Measurements from ENCODE around the gene PPP2R3B. TPM values are rescaled to one million over a fixed set of nuclear protein-coding genes. Genes with fewer than 3 reads are reported as not detected.

The PPP2R3B gene
- total RNA-seq, 1 donor from 2014 or later: 36.1 TPM

- peaks cover 7% of the 10 kb centered on the region for H3K9me3 Mint-ChIP-seq (ENCODE audit: unreplicated experiment)
- peaks cover 2% of the 10 kb centered on the region for H3K27me3 Mint-ChIP-seq (ENCODE audit: unreplicated experiment)
- H3K36me3 Mint-ChIP-seq (ENCODE audit: unreplicated experiment): peaks cover 5% of the 10 kb centered on the region
- no peaks in the 10 kb centered on the region for H3K4me1 Mint-ChIP-seq (ENCODE audit: low read depth, unreplicated experiment)
- no peak for DNase-seq
- no peak overlapping the region for H3K4me3 Mint-ChIP-seq (ENCODE audit: unreplicated experiment)
- H3K27ac Mint-ChIP-seq (ENCODE audit: unreplicated experiment): no peak overlapping the region
- no peak for TF ChIP-seq CTCF (IDR thresholded peaks at IDR 0.05; ENCODE audit: partially characterized antibody, unreplicated experiment)
Measured at GRCh38 chrX:302975-303374, 83.7 kb downstream of the PPP2R3B start.

- TF ChIP-seq CTCF (IDR thresholded peaks at IDR 0.05; ENCODE audit: partially characterized antibody, unreplicated experiment): no peak
- no peak overlapping the region for H3K27ac Mint-ChIP-seq (ENCODE audit: unreplicated experiment)
- no peak for DNase-seq
- H3K27me3 Mint-ChIP-seq (ENCODE audit: unreplicated experiment): no peaks in the 10 kb centered on the region
- no peak overlapping the region for H3K4me3 Mint-ChIP-seq (ENCODE audit: unreplicated experiment)
- peaks cover 7% of the 10 kb centered on the region for H3K9me3 Mint-ChIP-seq (ENCODE audit: unreplicated experiment)
- peaks cover 5% of the 10 kb centered on the region for H3K36me3 Mint-ChIP-seq (ENCODE audit: unreplicated experiment)
- no peaks in the 10 kb centered on the region for H3K4me1 Mint-ChIP-seq (ENCODE audit: low read depth, unreplicated experiment)
Measured at GRCh38 chrX:300334-300733, 86.4 kb downstream of the PPP2R3B start.

- H3K36me3 Mint-ChIP-seq (ENCODE audit: unreplicated experiment): peaks cover 5% of the 10 kb centered on the region
- DNase-seq: no peak
- H3K4me1 Mint-ChIP-seq (ENCODE audit: low read depth, unreplicated experiment): no peaks in the 10 kb centered on the region
- TF ChIP-seq CTCF (IDR thresholded peaks at IDR 0.05; ENCODE audit: partially characterized antibody, unreplicated experiment): no peak
- H3K27me3 Mint-ChIP-seq (ENCODE audit: unreplicated experiment): no peaks in the 10 kb centered on the region
- no peak overlapping the region for H3K4me3 Mint-ChIP-seq (ENCODE audit: unreplicated experiment)
- peaks cover 5% of the 10 kb centered on the region for H3K9me3 Mint-ChIP-seq (ENCODE audit: unreplicated experiment)
- H3K27ac Mint-ChIP-seq (ENCODE audit: unreplicated experiment): no peak overlapping the region
Measured at GRCh38 chrX:298993-299392, 87.7 kb downstream of the PPP2R3B start.

- H3K27ac Mint-ChIP-seq (ENCODE audit: unreplicated experiment): no peak overlapping the region
- H3K9me3 Mint-ChIP-seq (ENCODE audit: unreplicated experiment): peaks cover 4% of the 10 kb centered on the region
- peaks cover 6% of the 10 kb centered on the region for H3K36me3 Mint-ChIP-seq (ENCODE audit: unreplicated experiment)
- H3K4me3 Mint-ChIP-seq (ENCODE audit: unreplicated experiment): no peak overlapping the region
- no peak for DNase-seq
- H3K4me1 Mint-ChIP-seq (ENCODE audit: low read depth, unreplicated experiment): no peaks in the 10 kb centered on the region
- H3K27me3 Mint-ChIP-seq (ENCODE audit: unreplicated experiment): peaks cover 5% of the 10 kb centered on the region
- no peak for TF ChIP-seq CTCF (IDR thresholded peaks at IDR 0.05; ENCODE audit: partially characterized antibody, unreplicated experiment)
Measured at GRCh38 chrX:295136-295535, 91.6 kb downstream of the PPP2R3B start.

- Mint-ChIP-seq H3K4me3 (ENCODE audit: unreplicated experiment) (no peak overlapping the region), H3K27me3 (ENCODE audit: unreplicated experiment) (peaks cover 5% of the 10 kb centered on the region), H3K27ac (ENCODE audit: unreplicated experiment) (no peak overlapping the region), H3K4me1 (ENCODE audit: low read depth, unreplicated experiment) (no peaks in the 10 kb centered on the region), H3K36me3 (ENCODE audit: unreplicated experiment) (peaks cover 6% of the 10 kb centered on the region), H3K9me3 (ENCODE audit: unreplicated experiment) (peaks cover 4% of the 10 kb centered on the region)
- no peak for TF ChIP-seq CTCF (IDR thresholded peaks at IDR 0.05; ENCODE audit: partially characterized antibody, unreplicated experiment)
- DNase-seq: peak; percentile 2
Measured at GRCh38 chrX:292900-293897, 93.5 kb downstream of the PPP2R3B start.
